ENCODE data around the gene FXN. TPM values are rescaled to one million over a fixed set of nuclear protein-coding genes. Genes with fewer than 3 reads are reported as not detected.
"Not testable (repeated sequence)": the region's sequence is repeated elsewhere in the genome, so short reads cannot be mapped to it uniquely, and the experiment has no call there.

FXN gene
- total RNA-seq, 1 donor from 2014 or later: 46.8 TPM

DNA sequence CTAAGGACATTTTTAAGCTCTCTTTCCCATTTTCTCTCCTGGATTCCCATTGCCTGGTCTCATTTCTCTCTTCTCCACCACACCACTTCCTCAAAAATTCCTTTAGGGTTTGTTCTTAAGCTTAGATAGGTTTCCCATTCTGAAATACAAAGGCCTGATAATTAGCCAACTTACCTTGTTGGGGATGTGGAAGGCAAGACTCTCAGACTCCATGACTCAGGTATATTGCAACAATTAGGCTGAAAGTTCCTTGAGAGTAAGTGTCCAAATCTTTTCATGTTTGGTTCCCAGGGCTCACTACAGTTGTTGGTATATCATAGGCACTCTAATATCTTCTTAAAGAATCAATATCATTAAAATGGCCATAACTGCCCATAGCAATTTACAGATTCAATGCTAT, 43.6 kb downstream of the FXN start:
- Mint-ChIP-seq H3K4me1 (ENCODE audit: low read depth) (no peaks in the 10 kb centered on the region), H3K27me3 (ENCODE audit: low read depth) (no peaks in the 10 kb centered on the region), H3K9me3 (no peaks in the 10 kb centered on the region), H3K36me3 (ENCODE audit: low read depth) (peaks cover 23% of the 10 kb centered on the region), H3K4me3 (ENCODE audit: low read depth) (no peak overlapping the region), H3K27ac (no peak overlapping the region)
- DNase-seq (ENCODE audit: low spot score): no peak
- intact Hi-C loops (cut with micrococcal nuclease): no loop called here

GRCh38 chr9:69081261-69081660, 45.7 kb downstream of the FXN start:
- H3K36me3 Mint-ChIP-seq (ENCODE audit: low read depth): peaks cover 23% of the 10 kb centered on the region
- H3K27ac Mint-ChIP-seq: no peak overlapping the region
- intact Hi-C loops (cut with micrococcal nuclease): no loop called here
- no peak for DNase-seq (ENCODE audit: low spot score)
- H3K4me1 Mint-ChIP-seq (ENCODE audit: low read depth): no peaks in the 10 kb centered on the region
- no peaks in the 10 kb centered on the region for H3K27me3 Mint-ChIP-seq (ENCODE audit: low read depth)
- H3K4me3 Mint-ChIP-seq (ENCODE audit: low read depth): no peak overlapping the region
- H3K9me3 Mint-ChIP-seq: no peaks in the 10 kb centered on the region

DNA sequence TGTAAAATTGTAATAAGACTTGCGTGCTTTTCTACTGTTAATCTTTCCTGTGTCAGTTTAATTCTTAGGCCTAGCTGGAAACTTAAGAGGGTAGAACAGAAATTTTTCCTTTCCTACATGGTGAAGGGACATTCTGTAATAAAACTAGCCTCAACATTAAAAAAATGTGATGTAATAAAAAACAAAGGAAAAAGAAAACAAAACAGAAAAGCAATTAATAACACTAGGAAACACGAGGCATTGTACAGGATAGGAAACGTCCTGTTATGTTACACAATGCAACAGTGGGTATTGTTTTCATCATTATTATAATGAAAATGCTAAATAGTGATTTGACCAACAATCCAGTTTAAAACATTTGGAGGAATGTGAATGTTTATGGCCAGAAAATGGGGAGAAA, 47.8 kb downstream of the FXN start:
- Mint-ChIP-seq H3K4me1 (ENCODE audit: low read depth) (no peaks in the 10 kb centered on the region), H3K36me3 (ENCODE audit: low read depth) (peaks cover 17% of the 10 kb centered on the region), H3K27me3 (ENCODE audit: low read depth) (no peaks in the 10 kb centered on the region), H3K9me3 (no peaks in the 10 kb centered on the region), H3K27ac (no peak overlapping the region), H3K4me3 (ENCODE audit: low read depth) (no peak overlapping the region)
- no peak for DNase-seq (ENCODE audit: low spot score)
- intact Hi-C loops (cut with micrococcal nuclease): no loop called here

GRCh38 chr9:69085569-69086283, 50.2 kb downstream of the FXN start:
- H3K36me3 Mint-ChIP-seq (ENCODE audit: low read depth): peaks cover 5% of the 10 kb centered on the region
- H3K4me3 Mint-ChIP-seq (ENCODE audit: low read depth): no peak overlapping the region
- no peaks in the 10 kb centered on the region for H3K4me1 Mint-ChIP-seq (ENCODE audit: low read depth)
- intact Hi-C loops (cut with micrococcal nuclease): no loop called here
- H3K27me3 Mint-ChIP-seq (ENCODE audit: low read depth): no peaks in the 10 kb centered on the region
- H3K27ac Mint-ChIP-seq: no peak overlapping the region
- no peaks in the 10 kb centered on the region for H3K9me3 Mint-ChIP-seq
- no peak for DNase-seq (ENCODE audit: low spot score)

GRCh38 chr9:69086312-69086711, 50.8 kb downstream of the FXN start:
- Mint-ChIP-seq H3K27me3 (ENCODE audit: low read depth) (no peaks in the 10 kb centered on the region), H3K27ac (no peak overlapping the region), H3K9me3 (no peaks in the 10 kb centered on the region), H3K4me1 (ENCODE audit: low read depth) (no peaks in the 10 kb centered on the region), H3K36me3 (ENCODE audit: low read depth) (no peaks in the 10 kb centered on the region), H3K4me3 (ENCODE audit: low read depth) (no peak overlapping the region)
- no peak for DNase-seq (ENCODE audit: low spot score)
- intact Hi-C loops (cut with micrococcal nuclease): no loop called here

DNA sequence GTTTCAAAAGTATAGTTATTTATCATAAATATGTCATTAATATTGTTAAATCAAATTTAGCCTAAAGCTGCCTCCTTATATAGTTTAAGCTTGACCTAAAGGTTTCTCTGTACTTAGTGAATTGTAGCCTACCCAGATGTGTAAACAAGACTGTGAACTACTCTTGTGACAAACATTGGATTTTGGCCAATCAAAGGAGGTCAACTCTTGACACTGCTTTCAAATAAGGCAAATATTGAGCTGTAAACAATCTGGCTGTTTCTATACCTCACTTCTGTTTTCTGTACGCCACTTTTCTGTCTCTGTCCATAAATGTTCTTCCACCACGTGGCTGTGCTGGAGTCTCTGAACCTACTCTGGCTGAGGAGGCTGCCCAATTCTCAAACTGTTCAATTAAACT, 51.2 kb downstream of the FXN start:
- H3K4me3 Mint-ChIP-seq (ENCODE audit: low read depth): no peak overlapping the region
- H3K27me3 Mint-ChIP-seq (ENCODE audit: low read depth): no peaks in the 10 kb centered on the region
- intact Hi-C loops (cut with micrococcal nuclease): no loop called here
- H3K36me3 Mint-ChIP-seq (ENCODE audit: low read depth): no peaks in the 10 kb centered on the region
- H3K27ac Mint-ChIP-seq: no peak overlapping the region
- no peaks in the 10 kb centered on the region for H3K9me3 Mint-ChIP-seq
- no peaks in the 10 kb centered on the region for H3K4me1 Mint-ChIP-seq (ENCODE audit: low read depth)
- no peak for DNase-seq (ENCODE audit: low spot score)

DNA sequence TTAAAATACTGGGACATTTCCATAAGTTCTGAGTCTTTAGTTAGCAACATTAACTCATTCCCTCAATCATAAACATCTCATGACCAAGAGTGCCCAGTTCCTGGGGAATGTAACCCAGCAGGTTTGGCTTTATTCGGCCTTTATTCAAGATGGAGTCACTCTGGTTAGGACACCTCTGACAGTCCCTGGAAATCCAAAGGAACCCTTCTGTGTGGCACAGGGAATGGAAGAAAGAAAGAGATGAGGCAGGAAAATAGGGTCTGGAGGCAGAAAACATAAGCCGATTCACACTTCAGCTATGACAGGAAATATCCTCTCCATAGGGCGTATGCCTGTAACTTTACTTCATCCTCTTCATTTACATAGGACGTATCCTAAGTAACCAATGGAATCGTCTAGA, 53.5 kb downstream of the FXN start:
- Mint-ChIP-seq H3K36me3 (ENCODE audit: low read depth) (no peaks in the 10 kb centered on the region), H3K27me3 (ENCODE audit: low read depth) (no peaks in the 10 kb centered on the region), H3K4me1 (ENCODE audit: low read depth) (no peaks in the 10 kb centered on the region), H3K9me3 (no peaks in the 10 kb centered on the region), H3K4me3 (ENCODE audit: low read depth) (no peak overlapping the region), H3K27ac (no peak overlapping the region)
- intact Hi-C loops (cut with micrococcal nuclease): no loop called here
- no peak for DNase-seq (ENCODE audit: low spot score)

GRCh38 chr9:69089491-69089890, 53.9 kb downstream of the FXN start:
- H3K4me1 Mint-ChIP-seq (ENCODE audit: low read depth): no peaks in the 10 kb centered on the region
- intact Hi-C loops (cut with micrococcal nuclease): no loop called here
- H3K9me3 Mint-ChIP-seq: no peaks in the 10 kb centered on the region
- no peaks in the 10 kb centered on the region for H3K27me3 Mint-ChIP-seq (ENCODE audit: low read depth)
- no peak overlapping the region for H3K4me3 Mint-ChIP-seq (ENCODE audit: low read depth)
- H3K27ac Mint-ChIP-seq: no peak overlapping the region
- no peaks in the 10 kb centered on the region for H3K36me3 Mint-ChIP-seq (ENCODE audit: low read depth)
- no peak for DNase-seq (ENCODE audit: low spot score)

GRCh38 chr9:69090140-69090750, 54.7 kb downstream of the FXN start:
- no peak overlapping the region for H3K27ac Mint-ChIP-seq
- no peak for DNase-seq (ENCODE audit: low spot score)
- no peaks in the 10 kb centered on the region for H3K27me3 Mint-ChIP-seq (ENCODE audit: low read depth)
- intact Hi-C loops (cut with micrococcal nuclease): no loop called here
- no peak overlapping the region for H3K4me3 Mint-ChIP-seq (ENCODE audit: low read depth)
- H3K9me3 Mint-ChIP-seq: no peaks in the 10 kb centered on the region
- no peaks in the 10 kb centered on the region for H3K36me3 Mint-ChIP-seq (ENCODE audit: low read depth)
- no peaks in the 10 kb centered on the region for H3K4me1 Mint-ChIP-seq (ENCODE audit: low read depth)

DNA sequence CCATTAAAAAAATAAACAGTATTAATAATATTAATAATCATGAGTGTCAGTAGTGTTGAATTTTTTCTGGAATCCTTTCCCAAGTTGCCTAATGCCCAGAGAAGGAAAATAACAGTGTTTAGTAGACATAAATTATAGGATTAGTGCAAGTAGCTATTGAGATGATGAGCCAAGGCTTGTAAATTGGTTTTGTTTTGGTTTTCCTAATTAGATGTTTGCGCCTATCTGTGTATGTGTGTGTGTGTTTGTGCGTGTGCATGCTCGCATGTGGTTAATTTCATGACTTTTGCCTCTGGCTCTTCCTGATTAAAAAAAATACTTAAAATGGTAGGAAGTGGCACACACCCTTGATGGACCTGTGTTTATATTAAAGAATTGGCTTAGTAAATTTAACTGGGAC, 55.4 kb downstream of the FXN start:
- Mint-ChIP-seq H3K9me3 (no peaks in the 10 kb centered on the region), H3K27me3 (ENCODE audit: low read depth) (no peaks in the 10 kb centered on the region), H3K36me3 (ENCODE audit: low read depth) (no peaks in the 10 kb centered on the region), H3K27ac (no peak overlapping the region), H3K4me3 (ENCODE audit: low read depth) (no peak overlapping the region), H3K4me1 (ENCODE audit: low read depth) (no peaks in the 10 kb centered on the region)
- intact Hi-C loops (cut with micrococcal nuclease): no loop called here
- DNase-seq (ENCODE audit: low spot score): no peak

- no peak overlapping the region for H3K4me3 Mint-ChIP-seq (ENCODE audit: low read depth)
- intact Hi-C loops (cut with micrococcal nuclease): no loop called here
- DNase-seq (ENCODE audit: low spot score): no peak
- no peaks in the 10 kb centered on the region for H3K36me3 Mint-ChIP-seq (ENCODE audit: low read depth)
- H3K4me1 Mint-ChIP-seq (ENCODE audit: low read depth): no peaks in the 10 kb centered on the region
- no peak overlapping the region for H3K27ac Mint-ChIP-seq
- no peaks in the 10 kb centered on the region for H3K27me3 Mint-ChIP-seq (ENCODE audit: low read depth)
- no peaks in the 10 kb centered on the region for H3K9me3 Mint-ChIP-seq
Observed at GRCh38 chr9:69093471-69094103, 58.0 kb downstream of the FXN start.

DNA sequence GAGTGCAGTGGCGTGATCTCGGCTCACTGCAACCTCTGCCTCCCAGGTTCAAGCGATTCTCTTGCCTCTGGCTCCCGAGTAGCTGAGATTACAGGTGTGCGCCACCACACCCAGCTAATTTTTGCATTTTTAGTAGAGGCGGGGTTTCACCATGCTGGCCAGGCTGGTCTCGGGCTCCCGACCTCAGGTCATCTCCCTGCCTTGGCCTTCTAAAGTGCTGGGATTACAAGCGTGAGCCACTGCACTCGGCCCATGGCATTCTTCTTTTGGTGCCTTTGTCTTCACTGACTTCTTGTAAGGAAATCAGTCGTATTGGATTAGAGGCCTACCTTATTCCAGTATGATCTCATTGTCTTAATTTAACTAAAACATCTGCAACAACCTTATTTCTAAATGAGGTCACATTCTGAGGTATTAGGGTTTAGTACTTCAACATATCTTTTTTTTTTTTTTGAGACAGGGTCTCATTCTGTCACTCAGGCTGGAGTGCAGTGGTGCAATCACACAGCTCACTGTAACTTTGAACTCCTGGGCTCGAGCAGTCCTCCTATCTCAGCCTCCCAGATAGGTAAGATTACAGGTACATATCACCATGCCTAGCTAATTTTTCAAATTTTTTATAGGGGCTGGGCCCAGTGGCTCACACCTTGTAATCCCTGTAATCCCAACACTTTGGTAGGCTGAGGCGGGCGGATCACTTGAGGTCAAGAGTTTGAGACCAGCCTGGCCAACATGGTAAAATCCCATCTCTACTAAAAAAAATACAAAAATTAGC, 59.0 kb downstream of the FXN start:
- DNase-seq (ENCODE audit: low spot score); H3K4me3 Mint-ChIP-seq (ENCODE audit: low read depth); intact Hi-C loops (cut with micrococcal nuclease); H3K4me1 Mint-ChIP-seq (ENCODE audit: low read depth); H3K36me3 Mint-ChIP-seq (ENCODE audit: low read depth); H3K27me3 Mint-ChIP-seq (ENCODE audit: low read depth); H3K9me3 Mint-ChIP-seq; H3K27ac Mint-ChIP-seq: not testable (repeated sequence)

DNA sequence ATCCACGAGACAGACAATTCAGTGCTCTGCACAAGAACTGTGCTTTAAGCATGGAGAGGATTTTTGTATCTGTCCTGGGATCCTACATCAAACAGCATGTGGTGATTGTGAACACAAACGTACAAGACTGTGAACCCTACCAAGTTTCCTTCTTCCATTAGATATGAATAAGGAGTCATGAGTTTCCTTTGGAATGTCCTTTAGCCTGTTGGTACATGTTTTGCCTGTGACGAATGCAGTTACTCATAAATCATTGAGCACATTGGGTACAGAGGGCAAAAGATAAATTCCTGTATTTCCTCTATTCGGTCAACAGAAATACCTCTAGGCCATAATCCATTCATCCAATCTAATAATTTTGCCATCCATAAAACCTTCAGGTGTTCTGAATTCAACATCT, 61.5 kb downstream of the FXN start:
- H3K4me3 Mint-ChIP-seq (ENCODE audit: low read depth): no peak overlapping the region
- H3K27ac Mint-ChIP-seq: no peak overlapping the region
- H3K36me3 Mint-ChIP-seq (ENCODE audit: low read depth): no peaks in the 10 kb centered on the region
- H3K9me3 Mint-ChIP-seq: no peaks in the 10 kb centered on the region
- H3K4me1 Mint-ChIP-seq (ENCODE audit: low read depth): no peaks in the 10 kb centered on the region
- intact Hi-C loops (cut with micrococcal nuclease): no loop called here
- DNase-seq (ENCODE audit: low spot score): no peak
- H3K27me3 Mint-ChIP-seq (ENCODE audit: low read depth): no peaks in the 10 kb centered on the region
